ENCODE data around the gene OPHN1. TPM values are rescaled to one million over a fixed set of nuclear protein-coding genes. Genes with fewer than 3 reads are reported as not detected.

OPHN1 gene
- total and polyA plus RNA-seq, 2 experiments from 2014 or later, result 4.5 to 5.6 TPM

- Histone ChIP-seq H3K27ac (no peak overlapping the region), H3K9me2 (replicated peaks; ENCODE audit: insufficient read depth) (no peaks in the 10 kb centered on the region), H3K4me3 (no peak overlapping the region), H3K27me3 (no peaks in the 10 kb centered on the region), H3K9me3 (ENCODE audit: low read depth) (no peaks in the 10 kb centered on the region), H3K4me1 (ENCODE audit: insufficient read depth) (no peaks in the 10 kb centered on the region), H3K79me2 (no peaks in the 10 kb centered on the region), H3K36me3 (replicated peaks; ENCODE audit: insufficient read depth, low read depth) (no peaks in the 10 kb centered on the region), H4K20me1 (ENCODE audit: insufficient read depth, poor library complexity, severe bottlenecking) (no peaks in the 10 kb centered on the region), H3K4me2 (no peak overlapping the region), H2AFZ (no peak overlapping the region)
- no peak for DNase-seq (ENCODE audit: low spot score)
- TF ChIP-seq, protein P1, sequence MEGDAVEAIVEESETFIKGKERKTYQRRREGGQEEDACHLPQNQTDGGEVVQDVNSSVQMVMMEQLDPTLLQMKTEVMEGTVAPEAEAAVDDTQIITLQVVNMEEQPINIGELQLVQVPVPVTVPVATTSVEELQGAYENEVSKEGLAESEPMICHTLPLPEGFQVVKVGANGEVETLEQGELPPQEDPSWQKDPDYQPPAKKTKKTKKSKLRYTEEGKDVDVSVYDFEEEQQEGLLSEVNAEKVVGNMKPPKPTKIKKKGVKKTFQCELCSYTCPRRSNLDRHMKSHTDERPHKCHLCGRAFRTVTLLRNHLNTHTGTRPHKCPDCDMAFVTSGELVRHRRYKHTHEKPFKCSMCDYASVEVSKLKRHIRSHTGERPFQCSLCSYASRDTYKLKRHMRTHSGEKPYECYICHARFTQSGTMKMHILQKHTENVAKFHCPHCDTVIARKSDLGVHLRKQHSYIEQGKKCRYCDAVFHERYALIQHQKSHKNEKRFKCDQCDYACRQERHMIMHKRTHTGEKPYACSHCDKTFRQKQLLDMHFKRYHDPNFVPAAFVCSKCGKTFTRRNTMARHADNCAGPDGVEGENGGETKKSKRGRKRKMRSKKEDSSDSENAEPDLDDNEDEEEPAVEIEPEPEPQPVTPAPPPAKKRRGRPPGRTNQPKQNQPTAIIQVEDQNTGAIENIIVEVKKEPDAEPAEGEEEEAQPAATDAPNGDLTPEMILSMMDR (IDR thresholded peaks at IDR 0.05; ENCODE audit: poor library complexity), result no peak
- TF ChIP-seq EZH2phosphoT487 (IDR thresholded peaks at IDR 0.05; ENCODE audit: low read depth, severe bottlenecking, unreplicated experiment), result no peak
- no peak for TF ChIP-seq EZH2 (IDR thresholded peaks at IDR 0.05; ENCODE audit: borderline replicate concordance)
- WGBS (ENCODE audit: low lambda C conversion rate, missing lambda C conversion rate), result 76% methylated on average over 3 of the region's 3 CpGs
Observed at GRCh38 chrX:68049466-68049865, 383.8 kb downstream of the OPHN1 start.

DNA sequence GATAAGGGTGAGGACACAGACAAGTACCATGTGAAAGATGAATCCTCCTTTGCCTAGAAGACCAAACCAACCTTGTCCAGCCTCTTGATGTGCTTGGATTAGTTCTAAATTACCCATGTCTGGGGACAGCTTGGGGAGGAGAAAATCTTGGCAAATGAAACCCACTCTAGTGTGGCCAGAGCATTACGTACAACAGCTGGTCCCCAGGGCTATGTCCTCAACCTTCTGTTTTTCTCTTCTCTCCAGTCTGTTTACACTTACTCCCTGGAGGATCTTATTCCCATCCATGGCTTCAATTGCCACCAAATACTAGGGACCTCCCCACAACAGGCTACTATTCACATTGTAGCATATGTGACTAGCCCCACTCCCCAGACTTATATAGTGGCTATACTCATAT is 384.5 kb downstream of the OPHN1 start:
- TF ChIP-seq, protein P1 (IDR thresholded peaks at IDR 0.05; ENCODE audit: poor library complexity), result no peak
- TF ChIP-seq EZH2 (IDR thresholded peaks at IDR 0.05; ENCODE audit: borderline replicate concordance) (no peak), EZH2phosphoT487 (IDR thresholded peaks at IDR 0.05; ENCODE audit: low read depth, severe bottlenecking, unreplicated experiment) (no peak)
- H3K9me3 ChIP-seq (ENCODE audit: low read depth), result no peaks in the 10 kb centered on the region
- H3K4me3 ChIP-seq, result no peak overlapping the region
- no peak overlapping the region for H3K27ac ChIP-seq
- no peaks in the 10 kb centered on the region for H3K79me2 ChIP-seq
- no peak for DNase-seq (ENCODE audit: low spot score)
- H4K20me1 ChIP-seq (ENCODE audit: insufficient read depth, poor library complexity, severe bottlenecking), result no peaks in the 10 kb centered on the region
- H3K27me3 ChIP-seq, result no peaks in the 10 kb centered on the region
- no peaks in the 10 kb centered on the region for H3K9me2 ChIP-seq (replicated peaks; ENCODE audit: insufficient read depth)
- no peak overlapping the region for H2AFZ ChIP-seq
- H3K4me2 ChIP-seq, result no peak overlapping the region
- no peaks in the 10 kb centered on the region for H3K36me3 ChIP-seq (replicated peaks; ENCODE audit: insufficient read depth, low read depth)
- no peaks in the 10 kb centered on the region for H3K4me1 ChIP-seq (ENCODE audit: insufficient read depth)
- WGBS (ENCODE audit: low lambda C conversion rate, missing lambda C conversion rate), result 88% methylated on average over 1 of the region's 1 CpG

DNA sequence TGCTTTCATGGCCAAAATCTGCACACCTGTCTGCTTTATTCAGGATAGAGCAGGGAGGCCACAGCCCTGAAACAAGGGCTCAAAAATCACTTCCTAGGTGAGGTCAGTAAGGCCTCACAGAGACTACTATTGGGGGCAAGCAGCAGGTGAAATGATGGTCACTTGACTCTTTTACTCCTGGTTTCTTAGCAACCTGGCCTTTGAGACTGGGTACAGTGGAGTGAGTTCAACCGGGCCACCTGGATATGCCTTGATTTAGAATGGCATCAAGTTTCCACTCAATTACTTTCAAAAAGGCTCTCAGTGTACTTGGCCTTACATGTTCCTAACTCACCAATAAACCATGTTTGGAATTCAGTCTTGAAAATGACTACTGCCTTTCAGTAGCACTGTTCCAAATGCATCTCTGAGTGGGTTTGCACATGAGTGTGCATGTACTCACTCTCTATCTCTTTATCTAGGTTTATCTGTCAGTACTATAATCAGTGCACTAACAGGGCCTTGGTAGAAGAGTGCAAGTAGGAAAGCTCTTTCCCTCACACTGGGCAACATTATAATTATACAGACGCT is 388.2 kb downstream of the OPHN1 start:
- WGBS (ENCODE audit: low lambda C conversion rate, missing lambda C conversion rate), result 45% methylated on average over 2 of the region's 2 CpGs

More for the DNA sequence above, 388.2 kb downstream of the OPHN1 start:
- Histone ChIP-seq H3K9me3 (ENCODE audit: low read depth) (no peaks in the 10 kb centered on the region), H3K9me2 (replicated peaks; ENCODE audit: insufficient read depth) (no peaks in the 10 kb centered on the region), H3K4me3 (no peak overlapping the region), H3K4me2 (no peak overlapping the region), H3K27me3 (no peaks in the 10 kb centered on the region), H3K36me3 (replicated peaks; ENCODE audit: insufficient read depth, low read depth) (no peaks in the 10 kb centered on the region), H3K27ac (no peak overlapping the region), H3K79me2 (no peaks in the 10 kb centered on the region), H3K4me1 (ENCODE audit: insufficient read depth) (no peaks in the 10 kb centered on the region), H4K20me1 (ENCODE audit: insufficient read depth, poor library complexity, severe bottlenecking) (no peaks in the 10 kb centered on the region), H2AFZ (no peak overlapping the region)
- no peak for DNase-seq (ENCODE audit: low spot score)
- TF ChIP-seq, protein P1 (IDR thresholded peaks at IDR 0.05; ENCODE audit: poor library complexity), result no peak
- TF ChIP-seq EZH2 (IDR thresholded peaks at IDR 0.05; ENCODE audit: borderline replicate concordance) (no peak), EZH2phosphoT487 (IDR thresholded peaks at IDR 0.05; ENCODE audit: low read depth, severe bottlenecking, unreplicated experiment) (no peak)

All from hepatocyte (in vitro differentiated cells).